NCI-H1092 treated with DMSO at 0.1 percent for 48 hours (cell line): ENCODE measurements around the gene TTC9C.
"Not testable (repeated sequence)": the region's sequence is repeated elsewhere in the genome, so short reads cannot be mapped to it uniquely, and the experiment has no call there.

Source experiments
- DNase-seq: peaks from one replicate; lab custom pipeline; 2025; lab: John Stamatoyannopoulos, UW

TTC9C gene

GRCh38 chr11:62709247-62710000 lies 18.9 kb upstream of the TTC9C start:
- DNase-seq: peak; percentile 100

GRCh38 chr11:62710001-62710345 lies 18.3 kb upstream of the TTC9C start:
- DNase-seq: peak; percentile 74

DNA sequence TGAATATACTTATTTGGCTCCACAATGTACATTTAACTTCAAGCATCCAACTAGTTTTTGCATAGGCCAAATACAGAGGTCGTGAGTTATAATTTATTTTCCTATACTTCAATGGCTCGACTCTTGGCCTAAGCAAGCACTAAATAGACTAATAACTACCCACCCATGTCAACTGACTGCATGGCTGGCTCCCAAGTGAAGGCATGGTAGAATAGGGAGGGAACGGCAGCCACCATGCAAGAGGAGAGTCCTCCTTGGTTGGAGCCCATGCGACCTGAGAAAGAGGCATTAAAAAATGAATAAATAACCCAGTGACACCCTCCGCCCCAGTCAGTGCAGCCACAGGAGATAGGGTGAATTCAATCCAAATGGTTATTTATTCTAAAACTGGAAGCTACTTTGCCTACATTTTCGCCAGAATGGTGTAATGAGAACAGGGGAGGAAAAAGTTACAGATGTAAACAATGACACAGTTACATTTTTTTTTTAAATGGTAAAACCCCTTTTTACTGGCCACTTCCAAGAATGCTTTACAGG lies 15.9 kb upstream of the TTC9C start:
- DNase-seq: no peak

DNA sequence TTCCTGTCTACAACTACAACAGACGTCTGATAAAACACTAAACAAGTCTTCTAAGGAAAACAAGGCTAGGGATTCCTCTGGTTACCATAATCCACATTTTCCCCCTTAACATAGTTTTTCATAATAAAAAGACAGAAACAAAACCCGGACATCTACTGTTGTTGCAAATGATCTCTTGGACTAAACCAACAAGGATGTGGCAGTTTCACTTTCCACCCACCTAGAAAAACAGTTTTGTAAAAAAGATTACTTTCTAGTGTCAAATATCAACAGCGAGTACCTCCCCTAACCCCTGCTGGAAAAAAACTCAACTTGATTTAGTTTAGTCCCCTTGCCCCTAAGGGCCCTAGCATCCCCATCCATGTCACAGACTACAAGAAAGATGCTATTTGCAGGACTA lies 15.4 kb upstream of the TTC9C start:
- DNase-seq: no peak

GRCh38 chr11:62713343-62713742 lies 14.9 kb upstream of the TTC9C start:
- DNase-seq: no peak

DNA sequence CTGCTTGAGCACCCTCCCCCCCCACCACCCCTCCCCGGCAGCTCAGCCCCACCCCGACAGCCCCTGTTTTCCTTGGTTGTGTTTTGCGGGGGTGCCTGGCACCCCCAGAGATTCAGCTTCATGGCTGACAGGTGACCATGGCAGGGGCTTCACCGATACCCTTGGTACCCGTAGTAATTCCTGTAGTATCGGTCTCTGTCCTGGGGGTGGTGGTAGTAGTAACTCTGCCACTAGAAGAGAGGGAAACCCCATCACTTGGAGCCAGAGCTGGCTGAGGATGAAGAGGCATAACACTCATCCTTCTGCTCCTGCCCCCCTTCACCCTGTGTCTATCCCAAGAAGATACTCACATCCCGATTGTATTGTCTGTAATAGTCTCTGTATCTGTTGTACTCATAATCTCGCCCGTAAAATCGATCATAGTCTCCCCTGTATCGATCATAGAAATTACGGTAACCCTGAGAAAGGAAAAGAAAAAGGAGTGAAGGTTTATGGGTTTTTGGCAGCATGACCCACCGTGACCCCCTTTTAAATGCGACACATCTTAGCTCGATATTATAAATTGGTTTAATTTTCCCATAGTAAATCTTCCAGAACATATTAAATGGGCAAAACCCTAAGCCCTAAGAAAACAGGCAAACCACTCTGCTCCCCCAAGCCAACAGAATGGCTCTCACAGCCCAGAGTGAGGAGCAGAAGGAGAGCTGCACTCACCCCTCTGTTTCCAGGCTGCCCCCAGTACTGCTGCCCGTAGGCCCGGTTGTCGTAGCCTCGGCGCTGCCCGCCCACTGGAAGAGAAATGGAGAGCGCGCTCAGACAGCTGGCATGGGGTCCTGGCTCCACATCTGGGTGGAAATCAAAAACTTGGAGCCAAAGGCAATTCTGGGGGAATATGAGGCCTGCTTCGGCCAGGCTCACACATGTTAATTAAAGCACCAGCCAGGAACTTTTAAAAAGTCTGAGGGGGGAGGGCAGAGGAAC lies 12.8 kb upstream of the TTC9C start:
- no peak for DNase-seq

DNA sequence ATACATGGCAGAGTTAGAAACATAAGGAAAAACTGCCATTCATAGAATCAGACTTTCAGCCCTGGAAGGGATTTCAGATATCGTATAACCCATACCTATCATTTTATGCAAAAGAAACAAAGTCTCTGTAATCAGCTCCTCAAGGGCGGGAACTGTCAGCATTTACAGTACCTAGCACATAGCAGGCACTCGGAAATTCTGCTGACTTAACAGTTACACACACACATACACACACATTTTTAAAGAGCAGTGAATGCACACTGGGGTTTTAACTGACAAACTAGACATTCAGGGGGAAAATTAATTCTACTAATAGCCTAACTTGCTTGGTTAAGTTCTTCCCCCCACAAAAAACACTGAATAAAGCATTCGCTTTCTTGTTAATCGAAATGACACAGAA lies 12.1 kb upstream of the TTC9C start:
- no peak for DNase-seq

GRCh38 chr11:62716816-62717215 lies 11.5 kb upstream of the TTC9C start:
- DNase-seq: no peak

DNA sequence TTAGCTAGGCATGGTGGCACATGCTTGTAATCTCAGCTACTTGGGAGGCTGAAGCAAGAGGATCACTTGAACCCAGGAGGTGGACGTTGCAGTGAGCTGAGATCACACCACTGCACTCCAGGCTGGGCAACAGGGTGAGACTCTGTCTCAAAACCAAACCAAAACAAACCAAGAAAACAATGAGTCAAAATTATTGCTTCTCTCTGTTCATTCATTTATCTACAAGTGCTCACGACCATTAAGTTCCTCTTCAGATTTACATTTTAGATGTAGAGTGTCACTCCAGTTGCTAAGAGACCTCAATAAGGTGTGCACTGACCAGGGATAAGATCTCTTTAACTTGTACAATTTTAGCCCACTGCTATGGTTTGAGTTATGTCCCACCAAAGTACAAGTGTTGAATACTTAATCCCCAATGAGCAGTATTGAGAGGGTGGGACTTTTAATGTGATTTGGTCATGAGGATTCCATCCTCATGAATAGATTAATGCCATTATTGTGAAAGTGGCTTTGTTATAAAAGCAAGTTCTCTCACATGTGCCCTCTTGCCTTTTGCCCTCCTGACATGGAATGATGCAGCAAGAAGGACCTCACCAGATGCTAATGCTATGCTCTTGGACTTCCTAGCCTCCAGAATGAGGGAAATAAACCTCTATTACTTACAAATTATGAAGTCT lies 8.8 kb upstream of the TTC9C start:
- no peak for DNase-seq

GRCh38 chr11:62721994-62722393 lies 6.3 kb upstream of the TTC9C start:
- DNase-seq: no peak

DNA sequence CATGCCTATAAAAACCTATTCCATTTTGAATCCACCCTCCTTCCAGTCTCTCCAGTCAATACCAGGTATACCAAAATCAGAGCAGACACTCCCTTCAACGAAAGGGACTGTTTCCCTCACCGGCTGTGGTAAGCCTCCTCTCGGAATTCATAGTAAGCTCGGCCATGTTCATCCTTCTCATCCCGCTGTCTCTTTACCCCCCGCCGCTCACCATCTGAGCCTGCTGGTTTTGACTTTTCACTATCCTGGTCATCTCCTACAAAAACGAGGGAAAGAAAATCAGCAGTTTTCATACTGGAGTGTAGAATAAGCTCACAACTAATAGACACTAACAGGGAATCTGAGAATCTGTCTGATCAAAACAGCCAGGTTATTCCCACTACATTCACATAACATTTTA lies 4.1 kb upstream of the TTC9C start:
- no peak for DNase-seq

GRCh38 chr11:62725646-62726045 lies 2.6 kb upstream of the TTC9C start:
- DNase-seq: peak; percentile 23

- no peak for DNase-seq
Observed at GRCh38 chr11:62726156-62726914, 2.0 kb upstream of the TTC9C start.

DNA sequence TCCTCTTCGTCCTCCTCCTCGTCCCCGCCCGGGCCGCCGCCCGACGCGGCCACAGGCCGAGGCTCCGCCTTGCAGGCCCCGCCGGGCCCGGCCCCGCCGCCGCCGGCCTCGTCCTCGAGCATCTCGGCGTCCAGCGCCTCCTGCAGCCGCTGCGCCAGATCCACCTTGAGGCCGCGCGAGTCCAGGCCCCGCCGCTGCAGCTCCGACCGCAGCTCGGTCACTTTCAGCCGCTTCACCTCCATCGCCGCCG lies 1.4 kb upstream of the TTC9C start:
- DNase-seq: no peak

DNA sequence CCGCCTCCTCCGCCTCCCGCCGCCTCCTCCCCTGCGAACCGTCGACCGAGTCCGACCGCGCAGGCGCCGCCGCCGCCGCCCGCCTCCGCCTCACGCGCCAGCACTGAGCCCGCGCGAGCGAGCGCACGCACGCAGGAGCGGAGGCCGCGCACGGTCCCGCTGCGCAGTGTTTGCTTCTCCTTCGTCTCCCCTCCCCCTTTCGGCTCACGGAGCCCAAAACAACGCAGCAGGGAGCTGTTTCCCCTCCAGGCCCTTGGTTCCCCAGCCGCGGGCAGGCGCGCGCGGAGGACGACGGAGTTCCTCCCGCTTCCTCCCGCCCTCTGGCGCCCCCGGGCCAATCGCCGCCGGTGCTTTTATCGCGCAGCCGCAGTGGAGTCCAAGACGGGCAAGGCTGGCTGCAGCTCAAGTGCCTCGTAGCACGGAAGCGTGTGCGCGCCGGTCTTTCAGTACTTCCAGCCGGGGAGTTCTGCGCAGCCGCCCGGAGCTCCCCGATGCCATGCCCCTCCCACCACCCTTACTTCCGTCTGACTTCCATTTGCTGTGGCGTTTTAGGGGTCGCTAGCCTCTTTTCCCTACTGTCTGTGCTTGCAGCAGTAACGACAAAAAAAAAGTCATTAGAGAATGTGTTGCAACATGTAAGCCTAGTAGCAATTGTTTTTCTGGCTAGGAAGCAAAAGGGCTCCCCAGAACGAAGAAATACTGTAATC lies 968 bp upstream of the TTC9C start, which contains the start of gene HNRNPUL2:
Gene HNRNPUL2 (minus strand): TSS at position 293 of the 707 bp plus-strand sequence. CDS start 301 bp downstream, outside the sequence.
- DNase-seq: peak; percentile 100

DNA sequence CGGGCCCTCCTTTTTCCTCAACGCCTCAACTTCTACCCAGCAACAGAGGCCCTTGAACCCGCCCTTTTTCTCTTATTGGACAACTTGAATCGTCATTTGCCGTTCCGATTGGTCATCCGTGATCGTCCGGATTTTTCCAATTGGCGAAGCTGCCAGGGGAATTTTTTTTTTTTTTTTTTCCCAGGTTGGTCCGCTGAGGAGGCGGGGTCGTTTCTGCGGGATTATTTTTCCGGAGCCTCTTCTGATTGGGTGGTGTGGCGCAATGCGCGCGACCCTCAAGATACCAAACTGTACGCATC lies 465 bp upstream of the TTC9C start:
- DNase-seq: peak; percentile 100

DNA sequence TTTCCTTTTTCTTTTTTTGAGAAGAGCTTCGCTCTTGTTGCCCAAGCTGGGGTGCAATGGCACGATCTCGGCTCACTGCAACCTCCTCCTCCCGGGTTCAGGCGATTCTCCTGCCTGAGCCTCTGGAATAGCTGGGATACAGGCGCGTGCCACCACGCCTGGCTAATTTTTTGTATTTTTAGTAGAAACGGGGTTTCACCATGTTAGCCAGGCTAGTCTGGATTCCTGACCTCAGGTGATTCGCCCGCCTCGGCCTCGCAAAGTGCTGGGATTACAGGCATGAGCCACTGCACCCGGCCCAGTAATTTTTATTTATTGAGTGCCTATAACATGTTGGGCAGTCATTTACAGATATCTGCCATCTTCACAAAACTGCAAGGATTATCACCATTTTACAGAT lies 1.8 kb downstream of the TTC9C start:
- not testable (repeated sequence) for DNase-seq

- no peak for DNase-seq
Observed at GRCh38 chr11:62732830-62733229, 4.5 kb downstream of the TTC9C start.

DNA sequence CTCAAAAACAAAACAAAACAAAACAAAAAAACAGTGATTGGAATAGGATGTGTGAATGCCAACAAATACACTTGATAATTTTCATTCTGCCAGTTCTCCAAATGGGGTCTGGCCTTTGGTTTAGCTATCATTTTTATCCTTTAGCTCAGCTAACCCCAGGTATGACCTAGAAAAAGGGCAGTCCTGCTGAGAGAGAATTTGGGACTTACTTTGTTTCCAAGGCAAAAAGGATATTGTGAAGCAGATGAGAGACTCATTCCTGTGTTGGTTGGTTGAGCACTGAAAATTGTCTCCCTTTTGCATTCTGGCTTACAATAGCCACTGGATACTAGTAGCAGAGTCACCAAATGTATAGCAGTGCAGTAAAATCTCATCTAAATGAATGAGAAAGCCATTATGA lies 8.9 kb downstream of the TTC9C start:
- DNase-seq: no peak

DNA sequence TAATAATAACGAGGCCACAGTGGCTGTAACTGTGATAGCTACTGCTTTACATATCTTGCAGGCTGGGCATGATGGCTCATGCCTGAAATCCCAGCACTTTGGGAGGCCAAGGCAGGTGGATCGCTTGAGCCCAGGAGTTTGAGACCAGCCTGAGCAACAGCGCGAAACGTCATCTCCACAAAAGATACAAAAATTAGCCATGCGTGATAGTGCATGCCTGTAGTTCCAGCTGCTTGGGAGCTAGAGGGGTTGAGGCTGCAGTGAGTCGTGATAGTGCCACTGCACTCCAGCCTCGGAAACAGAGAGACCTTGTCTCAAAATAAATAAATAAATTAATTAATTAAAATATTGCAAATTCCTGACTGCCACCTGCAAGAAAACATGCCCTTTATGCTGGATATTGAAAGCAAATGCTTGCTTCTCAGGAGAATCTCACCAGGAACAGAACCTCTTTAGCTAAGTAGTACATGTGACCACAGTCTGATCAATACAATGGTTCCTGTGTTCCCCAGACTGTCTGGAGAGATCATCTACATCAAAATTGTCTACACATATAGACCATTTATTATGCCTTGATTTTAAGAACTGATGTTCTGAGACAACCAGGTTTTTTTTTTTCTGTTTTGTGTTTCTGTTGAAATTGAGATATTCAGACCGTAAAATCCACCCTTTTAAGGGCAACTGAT lies 19.3 kb downstream of the TTC9C start:
- no peak for DNase-seq

GRCh38 chr11:62749931-62750330 lies 21.6 kb downstream of the TTC9C start:
- not testable (repeated sequence) for DNase-seq
